PFSK-1 (cell line): Measurements from ENCODE around the gene POLR2C.

ENCODE experiments used
- POLR2AphosphoS5 ChIP-seq: IDR thresholded peaks from 2 replicates; pipeline ENCODE4 v1.6.1; 2012; ENCODE audit warnings: low read depth, mild to moderate bottlenecking, control low read depth, low read length, moderate library complexity

Gene POLR2C

DNA sequence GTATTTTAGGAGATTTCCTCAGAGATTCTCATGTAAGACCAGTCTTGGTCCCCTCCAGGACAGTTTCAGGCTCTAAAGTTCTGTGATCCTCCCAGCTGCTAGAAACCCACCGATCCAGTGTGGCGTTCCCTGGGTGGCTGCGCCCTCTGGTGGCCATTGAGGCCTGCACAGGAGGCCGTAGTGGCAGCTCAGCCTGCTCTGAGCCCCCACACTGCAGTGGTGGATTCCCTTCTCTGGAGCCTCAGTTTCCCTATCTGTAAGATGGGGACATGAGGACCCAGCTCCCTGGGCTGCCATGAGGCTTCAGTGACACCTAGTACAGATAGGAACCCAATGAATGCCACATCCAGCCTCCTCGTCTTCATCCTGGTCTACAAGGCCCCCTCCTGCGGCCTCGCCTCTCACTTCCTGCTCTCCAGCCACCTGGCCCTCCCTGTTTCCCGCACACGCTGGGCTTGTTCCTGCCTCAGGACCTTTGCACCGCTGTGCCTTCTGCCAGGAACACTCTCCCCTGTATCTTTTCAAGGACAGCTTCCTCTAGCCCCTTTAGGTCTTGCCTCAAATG lies 57.4 kb downstream of the POLR2C start:
- no peak for TF ChIP-seq POLR2AphosphoS5
